ENCODE data around the gene PXT1.
"Not testable (repeated sequence)": the region's sequence is repeated elsewhere in the genome, so short reads cannot be mapped to it uniquely, and the experiment has no call there.

PXT1 gene

GRCh38 chr6:36368421-36368820, 74.2 kb downstream of the PXT1 start:
- no peak for DNase-seq

GRCh38 chr6:36367743-36368142, 74.9 kb downstream of the PXT1 start:
- no peak for DNase-seq

- no peak for DNase-seq
Observed at GRCh38 chr6:36364669-36365479, 77.8 kb downstream of the PXT1 start.

DNA sequence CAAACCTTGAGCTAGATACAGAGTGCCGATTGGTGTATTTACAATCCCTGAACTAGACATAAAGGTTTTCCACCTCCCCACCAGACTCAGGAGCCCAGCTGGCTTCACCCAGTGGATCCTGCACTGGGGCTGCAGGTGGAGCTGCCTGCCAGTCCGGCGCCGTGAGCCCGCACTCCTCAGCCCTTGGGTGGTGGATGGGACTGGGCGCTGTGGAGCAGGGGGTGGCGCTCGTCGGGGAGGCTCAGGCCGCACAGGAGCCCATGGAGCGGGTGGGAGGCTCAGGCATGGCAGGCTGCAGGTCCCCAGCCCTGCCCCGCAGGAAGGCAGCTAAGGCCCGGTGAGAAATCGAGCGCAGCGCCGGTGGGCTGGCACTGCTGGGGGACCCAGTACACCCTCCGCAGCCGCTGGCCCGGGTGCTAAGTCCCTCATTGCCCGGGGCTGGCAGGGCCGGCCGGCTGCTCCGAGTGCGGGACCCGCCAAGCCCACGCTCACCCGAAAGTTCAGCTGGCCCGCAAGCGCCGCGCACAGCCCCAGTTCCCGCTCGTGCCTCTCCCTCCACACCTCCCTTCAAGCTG, 78.5 kb downstream of the PXT1 start:
- DNase-seq: not testable (repeated sequence)

GRCh38 chr6:36363371-36363752, 79.3 kb downstream of the PXT1 start:
- not testable (repeated sequence) for DNase-seq

DNA sequence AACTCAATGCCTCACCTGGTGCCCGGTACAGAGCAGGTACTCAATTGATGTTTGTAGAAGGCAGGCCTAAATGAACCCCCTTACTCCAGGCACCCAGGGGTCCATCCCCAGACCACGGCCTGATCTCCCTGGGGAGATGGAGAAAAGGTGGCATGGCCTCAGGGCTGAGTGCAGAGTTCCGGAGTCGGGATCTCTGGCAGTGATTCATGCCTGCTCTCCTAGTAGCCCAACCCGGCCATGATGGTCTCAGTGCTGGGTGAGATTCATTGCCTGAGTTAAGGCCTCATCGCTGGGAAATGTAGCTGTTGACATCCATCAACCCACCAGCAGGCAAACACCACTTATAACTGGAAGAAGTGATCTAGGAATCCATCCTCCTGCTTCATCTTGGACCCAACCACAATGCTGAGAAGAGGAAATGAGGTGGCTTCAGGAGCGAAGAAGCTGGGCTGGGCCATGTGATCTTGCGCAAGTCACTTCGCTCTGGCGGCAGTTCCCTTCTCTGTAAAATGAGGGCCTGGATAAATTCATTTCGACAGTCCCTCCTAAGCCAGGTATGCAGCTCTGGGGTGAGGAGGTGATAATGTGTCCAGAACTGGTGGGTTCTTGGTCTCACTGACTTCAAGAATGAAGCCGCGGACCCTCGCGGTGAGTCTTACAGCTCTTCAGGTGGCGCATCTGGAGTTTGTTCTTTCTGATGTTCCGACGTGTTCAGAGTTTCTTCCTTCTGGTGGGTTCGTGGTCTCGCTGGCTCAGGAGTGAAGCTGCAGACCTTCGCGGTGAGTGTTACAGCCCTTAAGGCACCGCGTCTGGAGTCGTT, 79.9 kb downstream of the PXT1 start:
- DNase-seq: no peak

DNA sequence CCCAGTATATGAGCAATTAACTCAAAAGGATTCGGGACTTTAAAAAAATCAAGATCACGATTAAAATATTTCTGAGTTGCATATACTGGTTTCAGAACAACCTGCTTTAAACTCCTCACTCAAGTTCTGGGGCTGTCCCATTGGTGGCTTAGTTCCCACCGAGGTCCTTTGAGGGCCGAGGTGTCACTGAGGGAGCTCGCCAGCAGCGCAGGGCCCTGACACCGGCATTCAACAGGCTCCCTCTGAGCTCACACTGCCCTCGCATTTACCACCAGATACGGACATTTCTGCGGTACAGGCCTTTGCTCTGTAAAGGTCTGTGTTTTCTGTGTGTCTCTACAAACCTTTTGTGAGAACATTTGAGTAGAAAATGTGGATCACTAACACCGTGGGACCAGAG, 81.6 kb downstream of the PXT1 start:
- DNase-seq: no peak

DNA sequence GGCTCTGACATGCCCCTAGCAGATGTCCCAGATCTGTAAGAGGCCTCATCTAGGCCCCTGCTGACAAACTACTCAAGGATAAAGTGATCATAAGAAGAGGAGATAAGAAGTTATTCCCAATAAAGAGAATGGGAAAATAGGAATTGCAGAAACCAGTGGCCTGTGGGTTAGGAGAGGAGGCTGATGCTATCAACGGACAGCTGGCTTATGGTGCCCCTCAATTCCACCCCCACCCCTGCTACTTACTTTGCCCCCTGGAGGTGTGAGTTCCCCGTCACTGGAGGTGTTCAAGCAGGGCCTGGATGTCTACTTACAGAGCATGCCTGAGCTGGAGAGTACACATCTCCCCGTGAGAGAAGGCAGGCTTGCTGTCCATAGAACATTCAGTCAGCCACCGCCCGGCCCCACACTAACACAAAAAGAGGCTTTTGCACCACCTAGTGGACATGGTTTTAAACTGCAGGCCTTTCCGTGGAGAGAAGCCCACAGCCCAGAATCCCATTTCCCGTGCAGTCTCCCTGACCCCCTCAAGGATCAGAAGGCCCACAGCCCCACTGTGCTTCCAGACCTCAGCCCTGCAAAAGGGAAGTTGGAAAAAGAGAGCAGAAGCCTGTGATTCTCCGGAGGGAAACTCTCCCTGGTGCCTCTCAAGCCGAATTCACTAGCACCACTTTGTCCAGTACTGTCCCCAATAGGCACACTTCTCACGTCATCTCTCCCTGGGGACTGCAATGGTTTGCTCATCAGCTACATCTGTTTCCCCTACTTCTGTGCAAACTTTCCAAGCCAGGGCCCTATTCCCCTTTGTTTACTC, 82.2 kb downstream of the PXT1 start:
- no peak for DNase-seq

- no peak for DNase-seq
Observed at GRCh38 chr6:36358226-36358915, 84.3 kb downstream of the PXT1 start.

GRCh38 chr6:36357872-36358225, 84.8 kb downstream of the PXT1 start:
- DNase-seq: no peak

- no peak for DNase-seq
Observed at GRCh38 chr6:36355819-36356218, 86.8 kb downstream of the PXT1 start.

GRCh38 chr6:36353411-36353915, 89.2 kb downstream of the PXT1 start:
- DNase-seq: no peak

DNA sequence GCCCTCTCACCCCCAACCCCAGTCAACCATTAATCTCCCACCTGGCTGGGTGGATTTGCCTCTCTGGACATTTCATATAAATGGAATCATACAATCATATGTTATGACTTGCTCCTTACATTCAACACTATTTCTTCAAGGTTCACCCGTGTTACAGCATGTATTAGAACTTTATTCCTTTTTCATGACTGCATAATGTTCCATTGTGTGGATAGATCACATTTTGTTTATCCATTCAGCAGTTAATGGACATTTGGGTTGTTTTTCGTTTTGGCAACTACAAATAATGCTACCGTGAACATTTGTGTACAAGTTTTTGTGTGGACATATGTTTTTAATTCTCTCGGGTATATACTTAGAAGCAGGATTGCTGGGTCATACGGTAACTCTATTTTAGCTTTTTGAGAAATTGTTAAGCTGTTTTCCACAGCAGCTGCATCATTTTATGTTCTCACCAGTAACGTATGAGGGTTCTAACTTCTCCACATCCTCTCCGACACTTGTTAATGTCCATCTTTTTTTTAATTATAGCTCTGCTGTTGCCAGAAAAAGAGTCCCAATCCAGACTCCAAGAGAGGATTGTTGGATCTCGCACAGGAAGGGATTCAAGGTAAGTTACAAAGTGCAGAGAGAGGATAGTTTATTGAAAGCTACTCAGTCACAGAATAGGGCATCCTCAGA, 90.0 kb downstream of the PXT1 start:
- DNase-seq: no peak

- no peak for DNase-seq
Observed at GRCh38 chr6:36350681-36351571, 91.7 kb downstream of the PXT1 start.

GRCh38 chr6:36350082-36350481, 92.6 kb downstream of the PXT1 start:
- DNase-seq: no peak

- DNase-seq: no peak
Observed at GRCh38 chr6:36349240-36349639, 93.4 kb downstream of the PXT1 start.

- no peak for DNase-seq
Observed at GRCh38 chr6:36347621-36348020, 95.0 kb downstream of the PXT1 start.

DNA sequence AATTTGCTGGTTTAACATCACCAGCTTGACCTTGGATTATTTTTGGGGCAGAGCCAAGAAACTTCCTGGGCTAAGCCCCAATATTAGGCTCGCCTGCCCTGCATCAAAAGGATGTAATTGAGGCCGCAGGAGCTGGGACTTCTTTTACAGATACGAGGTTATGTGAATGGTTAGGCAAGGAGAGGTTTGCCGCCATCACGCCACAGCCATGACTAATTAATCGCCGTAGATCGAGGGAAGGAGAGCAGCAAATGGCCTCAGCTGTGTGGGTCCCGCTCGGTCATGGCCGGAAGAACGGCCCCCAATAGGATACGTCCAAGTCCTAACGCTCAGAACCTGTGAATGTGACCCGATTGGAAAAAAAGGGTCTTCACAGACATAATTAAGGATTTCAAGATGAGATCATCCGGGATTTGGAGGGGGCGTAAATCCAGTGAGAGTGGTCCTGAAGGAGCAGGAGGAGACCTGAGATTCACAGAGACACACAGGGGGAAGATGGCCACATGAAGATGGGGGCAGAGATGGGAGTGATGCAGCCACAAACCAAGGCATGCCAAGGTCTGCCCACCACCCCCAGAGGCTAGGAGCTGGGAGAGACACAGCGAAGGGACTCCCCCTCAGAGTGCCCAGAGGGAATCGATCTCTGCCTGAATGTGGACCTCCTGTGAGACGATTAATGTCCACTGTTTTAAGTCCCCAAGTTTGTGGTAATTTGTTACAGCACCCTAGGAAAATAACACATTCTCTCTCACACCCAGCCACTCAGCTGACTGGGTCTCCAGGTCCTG, 96.0 kb downstream of the PXT1 start:
- DNase-seq: no peak

- no peak for DNase-seq
Observed at GRCh38 chr6:36345681-36346466, 96.8 kb downstream of the PXT1 start.
